ENCODE data around the gene LARGE2. TPM values are rescaled to one million over a fixed set of nuclear protein-coding genes. Genes with fewer than 3 reads are reported as not detected.

The LARGE2 gene
- total and polyA plus RNA-seq, 2 donors (not counting 3 experiments of a cell fraction or from before 2014, with no cell fraction given), result 0.06 TPM; not detected in 1

GRCh38 chr11:45917286-45917622 is 5.2 kb upstream of the LARGE2 start:
- H3K79me2 ChIP-seq (ENCODE audit: control insufficient read depth, insufficient read depth, low read length), result peaks cover 10% of the 10 kb centered on the region
- intact Hi-C loops (cut with micrococcal nuclease) (loop anchor here (1.0 kb wide), 1 partner anchor 45 kb away; no protein-coding TSS in a partner anchor), dilution Hi-C loops (cut with MboI; ENCODE audit: extremely low pct_ligation_motif_present, low sequenced_read_pairs) (no loop called here)
- DNase-seq (ENCODE audit: low read depth, low spot score), result no peak
- peak overlapping the region; percentile 49 for H2AFZ ChIP-seq (ENCODE audit: low read depth, low read length)
- BruUV-seq (replicated peaks), result TSS peak; percentile 68
- CTCF ChIA-PET, result interaction anchor here (1.0 to 1.3 kb wide), 3 partner anchors 45 to 146 kb away, joined by 3 to 5 read pairs (median 4); no protein-coding TSS in a partner anchor
- H3K9ac ChIP-seq (replicated peaks; ENCODE audit: extremely low read depth, insufficient read depth, low read length), result peak overlapping the region; percentile 88
- peaks cover 10% of the 10 kb centered on the region for H3K4me1 ChIP-seq (ENCODE audit: control insufficient read depth, extremely low read depth, insufficient read depth, low read length)
- H3K9me3 ChIP-seq (replicated peaks; ENCODE audit: control insufficient read depth, insufficient read depth, low read length), result no peaks in the 10 kb centered on the region
- peaks cover 0 to 25% of the 10 kb centered on the region in 2 experiments for H3K36me3 ChIP-seq (ENCODE audit: control insufficient read depth in 2 of 2, extremely low read depth in 1 of 2, insufficient read depth in 2 of 2, low read length in 2 of 2)
- peak overlapping the region; percentile 87 to 96 (median 94) for H3K4me3 ChIP-seq (replicated peaks in 1 of 3; ENCODE audit: insufficient read depth in 1 of 3, low read depth in 1 of 3, low read length in 3 of 3)
- POLR2A ChIA-PET, result interaction anchor here (1.3 to 1.6 kb wide), 2 partner anchors 11 to 18 kb away, joined by 3 to 4 read pairs; no protein-coding TSS in a partner anchor
- H3K27me3 ChIP-seq (ENCODE audit: control insufficient read depth in 2 of 2, insufficient read depth in 2 of 2, low read length in 2 of 2), result peaks cover 5 to 9% of the 10 kb centered on the region in 2 experiments
- H4K20me1 ChIP-seq (replicated peaks; ENCODE audit: control insufficient read depth, extremely low read depth, insufficient read depth, low read length), result no peaks in the 10 kb centered on the region
- H3K9me1 ChIP-seq (replicated peaks; ENCODE audit: control insufficient read depth, extremely low read depth, insufficient read depth, low read length), result no peaks in the 10 kb centered on the region
- peak overlapping the region; percentile 79 for H3K27ac ChIP-seq (ENCODE audit: insufficient read depth, low read depth, low read length)
- no peak for FAIRE-seq
- TF ChIP-seq MYC (IDR thresholded peaks at IDR 0.05; ENCODE audit: low read depth, low read length), result no peak
- no peak for TF ChIP-seq EZH2 (IDR thresholded peaks at IDR 0.05; ENCODE audit: borderline replicate concordance, low read depth, low read length, severe bottlenecking)
- no peak for TF ChIP-seq POLR2AphosphoS5 (IDR thresholded peaks at IDR 0.05; ENCODE audit: insufficient read depth, low read depth, low read length)
- TF ChIP-seq MAX (IDR thresholded peaks at IDR 0.05; ENCODE audit: insufficient read depth, insufficient read length), result no peak
- no peak for TF ChIP-seq JUN (IDR thresholded peaks at IDR 0.05; ENCODE audit: borderline replicate concordance, insufficient read depth, insufficient read length, low read depth)
- no peak for TF ChIP-seq POLR2A (IDR thresholded peaks at IDR 0.05; ENCODE audit: low read depth, low read length)
- TF ChIP-seq, protein P1, sequence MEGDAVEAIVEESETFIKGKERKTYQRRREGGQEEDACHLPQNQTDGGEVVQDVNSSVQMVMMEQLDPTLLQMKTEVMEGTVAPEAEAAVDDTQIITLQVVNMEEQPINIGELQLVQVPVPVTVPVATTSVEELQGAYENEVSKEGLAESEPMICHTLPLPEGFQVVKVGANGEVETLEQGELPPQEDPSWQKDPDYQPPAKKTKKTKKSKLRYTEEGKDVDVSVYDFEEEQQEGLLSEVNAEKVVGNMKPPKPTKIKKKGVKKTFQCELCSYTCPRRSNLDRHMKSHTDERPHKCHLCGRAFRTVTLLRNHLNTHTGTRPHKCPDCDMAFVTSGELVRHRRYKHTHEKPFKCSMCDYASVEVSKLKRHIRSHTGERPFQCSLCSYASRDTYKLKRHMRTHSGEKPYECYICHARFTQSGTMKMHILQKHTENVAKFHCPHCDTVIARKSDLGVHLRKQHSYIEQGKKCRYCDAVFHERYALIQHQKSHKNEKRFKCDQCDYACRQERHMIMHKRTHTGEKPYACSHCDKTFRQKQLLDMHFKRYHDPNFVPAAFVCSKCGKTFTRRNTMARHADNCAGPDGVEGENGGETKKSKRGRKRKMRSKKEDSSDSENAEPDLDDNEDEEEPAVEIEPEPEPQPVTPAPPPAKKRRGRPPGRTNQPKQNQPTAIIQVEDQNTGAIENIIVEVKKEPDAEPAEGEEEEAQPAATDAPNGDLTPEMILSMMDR (IDR thresholded peaks at IDR 0.05; ENCODE audit: extremely low read depth in 1 of 2, insufficient read depth in 1 of 2, low read depth in 1 of 2, low read length in 2 of 2), result no peak
- TF ChIP-seq FOS (IDR thresholded peaks at IDR 0.05; ENCODE audit: borderline replicate concordance, insufficient read depth, low read length), result no peak
- TF ChIP-seq GATA2 (IDR thresholded peaks at IDR 0.05; ENCODE audit: insufficient read depth, insufficient read length, low read depth, low read length), result no peak
- H3K4me2 ChIP-seq (ENCODE audit: insufficient read depth, low read length), result peak overlapping the region; percentile 96

Measured in endothelial cell of umbilical vein (primary cell).